GM12878 (cell line): ENCODE data around the gene GID8. TPM values are rescaled to one million over a fixed set of nuclear protein-coding genes. Genes with fewer than 3 reads are reported as not detected.

Experiments used
- ATAC-seq: fragments of 200-7000 bp; cut with Tn5 transposase; 3 replicates; pipeline ENCODE4 v1.9.1; 2020; ENCODE audit warnings: mild to moderate bottlenecking, moderate library complexity
- BruUV-seq: library from RNA; stranded (reverse); fragments of 400-500 nt; replicated peaks from 2 replicates; lab custom pipeline; 2021; lab: Mats Ljungman, UMichigan
- CTCF ChIA-PET: fragments of 300-600 bp; sonication (Branson Sonifier 250); formaldehyde crosslinking; extraction: SDS; loops from one replicate; lab custom pipeline; 2021; ENCODE audit warnings: inconsistent platforms; lab: Yijun Ruan, JAX
- POLR2A ChIA-PET: fragments of 350-600 bp; formaldehyde crosslinking; extraction: SDS; loops from one replicate; lab custom pipeline; 2021; ENCODE audit warnings: inconsistent platforms; lab: Charles Lee
- RAD21 ChIA-PET: fragments of 300-600 bp; sonication (Branson Sonifier 250); formaldehyde crosslinking; loops from one replicate; lab custom pipeline; 2023; ENCODE audit warnings: antibody characterized with exemption; ENCODE audit not compliant: unreplicated experiment; lab: Charles Lee
- SMC1A ChIA-PET: fragments of 300-600 bp; sonication (Branson Sonifier 250); formaldehyde crosslinking; loops from one replicate; lab custom pipeline; 2023; ENCODE audit not compliant: unreplicated experiment, uncharacterized antibody; lab: Charles Lee
- DNase-seq: peaks from one replicate; pipeline ENCODE4 v3.0.0-alpha.2; 2011; ENCODE audit warnings: low read depth, low spot score
- FAIRE-seq: peaks from 3 replicates; lab custom pipeline; 2011; peaks lifted over from hg19 to GRCh38; lab: Jason Lieb, UNC
- H2AFZ ChIP-seq: 2 replicates; pipeline ENCODE4 v1.6.0; 2011; ENCODE audit warnings: low read depth, low read length, control low read depth; ENCODE audit not compliant: control insufficient read depth
- H3K27ac ChIP-seq: 2 replicates; pipeline ENCODE4 v1.5.1; 2011; ENCODE audit warnings: control low read depth; ENCODE audit not compliant: control insufficient read depth, insufficient read depth
- H3K27me3 ChIP-seq, 2 experiments: replicated peaks in 1 of 2; 2 replicates each; pipeline versions ENCODE4 v1.6.0 to v1.6.1; 2011; ENCODE audit warnings: low read length in 1 of 2; ENCODE audit not compliant: control insufficient read depth in 2 of 2, insufficient read depth in 2 of 2
- H3K36me3 ChIP-seq, 2 experiments: 2 replicates each; pipeline ENCODE4 v1.5.1; 2011; ENCODE audit warnings: low read length in 1 of 2; ENCODE audit not compliant: control insufficient read depth in 2 of 2, insufficient read depth in 2 of 2
- H3K4me1 ChIP-seq: 2 replicates; pipeline ENCODE4 v1.6.1; 2011; ENCODE audit warnings: mild to moderate bottlenecking, low read length, moderate library complexity, mixed read lengths; ENCODE audit not compliant: control insufficient read depth, insufficient read depth
- H3K4me2 ChIP-seq: 2 replicates; pipeline ENCODE4 v1.6.0; 2011; ENCODE audit warnings: control low read depth; ENCODE audit not compliant: control insufficient read depth, insufficient read depth
- H3K4me3 ChIP-seq: fragments of 200-600 bp; sonication (generic); 2 replicates; pipeline ENCODE4 v1.5.1; 2016
- H3K79me2 ChIP-seq: 2 replicates; pipeline ENCODE4 v1.6.0; 2011; ENCODE audit warnings: low read length; ENCODE audit not compliant: control insufficient read depth, insufficient read depth
- H3K9ac ChIP-seq: 2 replicates; pipeline ENCODE4 v1.8.0; 2011; ENCODE audit warnings: low read length, control low read depth, mixed read lengths; ENCODE audit not compliant: control insufficient read depth, insufficient read depth
- H3K9me3 ChIP-seq: replicated peaks from 3 replicates; pipeline ENCODE4 v1.5.1; 2011; ENCODE audit warnings: mild to moderate bottlenecking, low read length; ENCODE audit not compliant: control insufficient read depth, insufficient read depth
- H4K20me1 ChIP-seq: 2 replicates; pipeline ENCODE4 v1.6.0; 2011; ENCODE audit not compliant: control insufficient read depth, insufficient read depth
- CEBPB ChIP-seq, 2 experiments: fragments of 150-350 bp in 1 of 2; IDR thresholded peaks; 2 replicates each; pipeline ENCODE4 v1.6.1; 2012 to 2014; ENCODE audit warnings: low read depth in 2 of 2, low read length in 2 of 2, borderline replicate concordance in 1 of 2, inconsistent platforms in 1 of 2
- ESRRA ChIP-seq: IDR thresholded peaks from 2 replicates; pipeline ENCODE4 v1.6.1; 2012; ENCODE audit warnings: mild to moderate bottlenecking, low read length, improper control_type of control experiment
- IRF3 ChIP-seq: fragments of 450-650 bp; IDR thresholded peaks from 2 replicates; pipeline ENCODE4 v1.6.1; 2014; ENCODE audit warnings: mild to moderate bottlenecking
- MYB ChIP-seq: fragments of 150-350 bp; IDR thresholded peaks from 2 replicates; pipeline ENCODE4 v1.6.1; 2014; ENCODE audit warnings: mild to moderate bottlenecking, low read depth, low read length, borderline replicate concordance
- NFIC ChIP-seq: IDR thresholded peaks from 2 replicates; pipeline ENCODE4 v1.6.1; 2012; ENCODE audit warnings: low read depth, mild to moderate bottlenecking, inconsistent platforms, low read length, moderate library complexity
- NR2C2 ChIP-seq: IDR thresholded peaks from 2 replicates; pipeline ENCODE4 v1.6.1; 2011; ENCODE audit warnings: borderline replicate concordance, low read depth; ENCODE audit not compliant: control insufficient read depth, insufficient read length
- SIX5 ChIP-seq: IDR thresholded peaks from 2 replicates; pipeline ENCODE4 v1.6.1; 2011; ENCODE audit warnings: mild to moderate bottlenecking, low read depth, low read length, moderate library complexity; ENCODE audit not compliant: severe bottlenecking
- TAF1 ChIP-seq: IDR thresholded peaks from 2 replicates; pipeline ENCODE4 v1.6.1; 2011; ENCODE audit warnings: mild to moderate bottlenecking, low read depth, low read length, borderline replicate concordance
- ZNF384 ChIP-seq: IDR thresholded peaks from 2 replicates; pipeline ENCODE4 v1.6.1; 2012; ENCODE audit warnings: low read depth, mild to moderate bottlenecking, low read length, improper control_type of control experiment, borderline replicate concordance
- ZSCAN29 ChIP-seq: fragments of 450-650 bp; IDR thresholded peaks from 2 replicates; pipeline ENCODE4 v1.6.1; 2017; ENCODE audit warnings: mild to moderate bottlenecking, moderate library complexity
- WGBS: methylation state at CpG from one replicate; pipeline ENCODE4 v1.1.6; 2016; ENCODE audit warnings: low lambda C conversion rate; ENCODE audit not compliant: insufficient replicate concordance, insufficient coverage; ENCODE audit errors: missing lambda C conversion rate; 5-methylcytosine and 5-hydroxymethylcytosine counted together
- in situ Hi-C: fragments of 300-500 bp; cut with MboI; formaldehyde crosslinking; loops from 9 replicates; pipeline ENCODE4 v1.14.3; 2018; ENCODE audit warnings: mixed read lengths
- intact Hi-C: fragments of 100-400 bp; cut with micrococcal nuclease; formaldehyde crosslinking; loops from one replicate; pipeline ENCODE4 v1.14.2; 2022; ENCODE audit not compliant: unreplicated experiment
- polyA plus RNA-seq, 11 experiments: library from polyadenylated mRNA; depleted of rRNA in 4 of 11; unstranded in 6 of 11; stranded (reverse) in 5 of 11; fragments of >200 nt; fragmentation: Nextera tagmentation in 4 of 11; fragmentation: Illumina TruSeq in 1 of 11; extraction: Ambion mirVana in 4 of 11; extraction: Trizol in 1 of 11; gene quantifications; 1 replicate in 1 of 11; 2 replicates in 10 of 11; pipeline versions ENCODE4 v1.2.1 to v1.2.3, GENCODE V29; 2011 to 2016; ENCODE audit warnings: inconsistent platforms in 2 of 11, missing spikeins in 2 of 11, low read depth in 1 of 11
- total RNA-seq, 4 experiments: library from RNA; depleted of rRNA in 3 of 4; stranded (reverse); fragments of >200 nt in 3 of 4; fragmentation: Illumina TruSeq in 1 of 4; extraction: Trizol in 1 of 4; gene quantifications; 2 replicates each; pipeline versions ENCODE4 v1.2.1 to v1.2.3, GENCODE V29; 2013 to 2021

Gene GID8
- total and polyA plus RNA-seq, 10 of the 15 experiments (the other 5 are each of a cell fraction or from before 2014, with no cell fraction given), result 12.0 to 33.8 (median 22.2) TPM

GRCh38 chr20:62958388-62959100 lies 20.6 kb downstream of the GID8 start:
- DNase-seq (no peak), FAIRE-seq (no peak), ATAC-seq (no peak)
- POLR2A ChIA-PET, result no interaction called here
- Histone ChIP-seq H3K27ac (no peak overlapping the region), H3K4me2 (no peak overlapping the region), H4K20me1 (no peaks in the 10 kb centered on the region), H3K4me3 (no peak overlapping the region), H3K4me1 (peaks cover 10% of the 10 kb centered on the region), H3K27me3 (no peaks in the 10 kb centered on the region), H3K79me2 (peaks cover 20% of the 10 kb centered on the region), H3K9ac (no peak overlapping the region), H3K9me3 (no peaks in the 10 kb centered on the region), H2AFZ (no peak overlapping the region), H3K36me3 (peaks cover 11 to 30% of the 10 kb centered on the region in 2 experiments; a peak in 3 of 4 replicates)
- CTCF ChIA-PET, result no interaction called here
- 81% methylated on average over 9 of the region's 10 CpGs for WGBS
- RAD21 ChIA-PET, result no interaction called here
- TF ChIP-seq IRF3, result no peak
- no peak for TF ChIP-seq MYB
- no peak for TF ChIP-seq ZSCAN29
- no peak for TF ChIP-seq ZNF384
- TF ChIP-seq ESRRA, result no peak
- no peak for TF ChIP-seq NR2C2
- TF ChIP-seq NFIC, result no peak
- no peak for TF ChIP-seq CEBPB (IDR thresholded peaks at IDR 0.05; ENCODE audit: borderline replicate concordance in 1 of 2, low read depth in 2 of 2, low read length in 2 of 2)
- no peak for TF ChIP-seq TAF1
- TF ChIP-seq SIX5, result no peak
- SMC1A ChIA-PET, result no interaction called here
- in situ Hi-C loops, result no loop called here
- BruUV-seq, result no TSS peak
- intact Hi-C loops, result no loop called here
